SK-N-MC (cell line): ENCODE data around the gene TROAP.

Experiments used
- EZH2 ChIP-seq: fragments of 200-600 bp; sonication (generic); IDR thresholded peaks from one replicate; pipeline ENCODE4 v1.6.1; 2017; ENCODE audit warnings: antibody characterized with exemption
- FOXP2 ChIP-seq: optimal IDR thresholded peaks from 2 replicates; pipeline ENCODE3; 2011; ENCODE audit warnings: mild to moderate bottlenecking, moderate library complexity; ENCODE audit not compliant: insufficient read depth; ENCODE audit errors: extremely low read length, control extremely low read depth
- POLR2AphosphoS5 ChIP-seq: IDR thresholded peaks from 2 replicates; pipeline ENCODE4 v1.6.1; 2012; ENCODE audit warnings: mild to moderate bottlenecking, low read depth, low read length, borderline replicate concordance

- TF ChIP-seq POLR2AphosphoS5, result no peak
- TF ChIP-seq EZH2, result no peak
- no peak for TF ChIP-seq FOXP2
Measured at GRCh38 chr12:49332891-49333371, 9.9 kb downstream of the TROAP start.
